Neuronal stem cell (in vitro differentiated cells): ENCODE measurements around the gene FBXL7.

ENCODE experiments used
- DNase-seq: peaks from one replicate; pipeline ENCODE4 v3.0.0-alpha.2; 2013; ENCODE audit warnings: low spot score
- H2AFZ ChIP-seq: one replicate; pipeline ENCODE4 v1.6.1; 2013; ENCODE audit warnings: mild to moderate bottlenecking, low read length, inconsistent platforms
- H2AK5ac ChIP-seq: 2 replicates; pipeline ENCODE4 v1.6.1; 2013; ENCODE audit warnings: low read depth, mild to moderate bottlenecking, inconsistent platforms, low read length, moderate library complexity, mixed read lengths
- H2BK120ac ChIP-seq: 2 replicates; pipeline ENCODE4 v1.6.1; 2013; ENCODE audit warnings: low read depth, mild to moderate bottlenecking, inconsistent platforms, low read length, moderate library complexity, mixed read lengths
- H2BK12ac ChIP-seq: one replicate; pipeline ENCODE4 v1.6.1; 2013; ENCODE audit warnings: low read length, inconsistent platforms
- H2BK15ac ChIP-seq: 2 replicates; pipeline ENCODE4 v1.6.1; 2013; ENCODE audit warnings: mild to moderate bottlenecking, low read length, inconsistent platforms, mixed read lengths
- H2BK5ac ChIP-seq: one replicate; pipeline ENCODE4 v1.6.1; 2013; ENCODE audit warnings: inconsistent platforms, mild to moderate bottlenecking, low read length, moderate library complexity
- H3K14ac ChIP-seq: one replicate; pipeline ENCODE4 v1.6.1; 2013; ENCODE audit warnings: low read length, inconsistent platforms
- H3K18ac ChIP-seq: 2 replicates; pipeline ENCODE4 v1.6.1; 2013; ENCODE audit warnings: low read length, inconsistent platforms
- H3K23ac ChIP-seq: 2 replicates; pipeline ENCODE4 v1.6.1; 2013; ENCODE audit warnings: low read depth, mild to moderate bottlenecking, mixed read lengths, low read length, inconsistent platforms; ENCODE audit not compliant: poor library complexity
- H3K27ac ChIP-seq: replicated peaks from 3 replicates; pipeline ENCODE4 v1.5.1; 2013; ENCODE audit warnings: low read length, inconsistent platforms
- H3K27me3 ChIP-seq, 3 experiments: 2 replicates each; pipeline ENCODE4 v1.6.1; 2013; ENCODE audit warnings: low read length in 3 of 3, mild to moderate bottlenecking in 2 of 3, inconsistent platforms in 1 of 3, low read depth in 1 of 3, mixed read lengths in 1 of 3, moderate library complexity in 1 of 3; ENCODE audit not compliant: control insufficient read depth in 3 of 3, insufficient read depth in 3 of 3
- H3K36me3 ChIP-seq, 2 donors: replicated peaks in 1 of 2; 2 replicates each; pipeline ENCODE4 v1.6.1; 2013; ENCODE audit warnings: low read length in 2 of 2; ENCODE audit not compliant: control insufficient read depth in 2 of 2, insufficient read depth in 2 of 2
- H3K4ac ChIP-seq: 2 replicates; pipeline ENCODE4 v1.6.1; 2013; ENCODE audit warnings: inconsistent platforms, mild to moderate bottlenecking, low read length, moderate library complexity
- H3K4me1 ChIP-seq, 2 donors: 1 replicate in 1 of 2; 2 replicates in 1 of 2; pipeline ENCODE4 v1.6.1; 2013; ENCODE audit warnings: low read length in 2 of 2, low read depth in 1 of 2; ENCODE audit not compliant: control insufficient read depth in 2 of 2, insufficient read depth in 1 of 2
- H3K4me2 ChIP-seq: one replicate; pipeline ENCODE4 v1.6.1; 2013; ENCODE audit warnings: mild to moderate bottlenecking, low read length, inconsistent platforms; ENCODE audit not compliant: insufficient read depth, poor library complexity, severe bottlenecking
- H3K4me3 ChIP-seq, 2 donors: 2 replicates each; pipeline ENCODE4 v1.5.1; 2013; ENCODE audit warnings: low read length in 2 of 2, mild to moderate bottlenecking in 2 of 2, inconsistent platforms in 1 of 2, moderate library complexity in 1 of 2
- H3K79me1 ChIP-seq: one replicate; pipeline ENCODE4 v1.6.1; 2013; ENCODE audit warnings: low read depth, mild to moderate bottlenecking, inconsistent platforms, low read length, moderate library complexity
- H3K9ac ChIP-seq: one replicate; pipeline ENCODE4 v1.6.1; 2013; ENCODE audit warnings: mild to moderate bottlenecking, low read depth, low read length, inconsistent platforms; ENCODE audit not compliant: poor library complexity
- H3K9me3 ChIP-seq, 2 donors: replicated peaks in 1 of 2; 2 replicates each; pipeline versions ENCODE3 to v1.6.1; 2013; ENCODE audit warnings: low read length in 2 of 2, mild to moderate bottlenecking in 2 of 2, inconsistent platforms in 1 of 2, low read depth in 1 of 2, mixed read lengths in 1 of 2, moderate library complexity in 1 of 2; ENCODE audit not compliant: control insufficient read depth in 2 of 2, insufficient read depth in 1 of 2
- H4K8ac ChIP-seq: one replicate; pipeline ENCODE4 v1.6.1; 2013; ENCODE audit warnings: low read depth, mild to moderate bottlenecking, inconsistent platforms, low read length, moderate library complexity
- H4K91ac ChIP-seq: one replicate; pipeline ENCODE4 v1.6.1; 2013; ENCODE audit warnings: low read length, low read depth, mild to moderate bottlenecking, inconsistent platforms; ENCODE audit not compliant: poor library complexity
- WGBS, 2 donors: extraction: QIAGEN DNeasy Blood & Tissue Kit; methylation state at CpG; one replicate each; pipeline ENCODE4 v1.1.7; 2013; ENCODE audit warnings: missing lambda C conversion rate in 2 of 2, mixed read lengths in 1 of 2; ENCODE audit not compliant: insufficient read length in 2 of 2, insufficient replicate concordance in 1 of 2; ENCODE audit errors: extremely low coverage in 2 of 2; 5-methylcytosine and 5-hydroxymethylcytosine counted together

The FBXL7 gene

DNA sequence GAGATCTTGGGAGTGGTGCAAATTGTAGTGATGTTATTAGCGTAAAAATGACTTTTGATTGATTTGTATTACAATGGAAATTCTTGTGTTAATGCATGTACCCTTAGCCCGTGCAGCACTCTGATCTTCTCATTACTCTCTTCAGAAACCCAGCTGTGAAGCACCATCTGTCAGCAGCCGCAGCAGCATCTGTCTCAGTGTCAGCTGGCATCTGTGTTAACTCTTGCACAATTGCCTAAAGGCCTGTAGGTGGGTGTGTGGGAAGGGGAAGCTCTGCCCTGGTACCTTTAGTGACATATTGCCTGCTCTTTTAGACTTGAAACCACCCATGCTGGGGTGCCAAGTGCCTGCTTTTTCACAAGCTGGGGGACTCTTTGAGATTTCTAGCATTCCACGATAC lies 101.3 kb downstream of the FBXL7 start:
- Histone ChIP-seq H4K91ac (no peak overlapping the region), H2AK5ac (no peak overlapping the region), H2AFZ (no peak overlapping the region), H2BK15ac (no peak overlapping the region), H3K14ac (no peak overlapping the region), H2BK5ac (no peak overlapping the region), H3K4me2 (no peak overlapping the region), H3K27ac (no peak overlapping the region), H2BK12ac (no peak overlapping the region), H3K4me1 (peaks cover 0 to 8% of the 10 kb centered on the region in 2 donors), H3K36me3 (peaks cover 0 to 2% of the 10 kb centered on the region in 2 donors), H3K23ac (no peak overlapping the region), H3K79me1 (no peaks in the 10 kb centered on the region), H3K4me3 (no peak overlapping the region), H2BK120ac (no peak overlapping the region), H3K4ac (no peak overlapping the region), H3K9me3 (no peaks in the 10 kb centered on the region), H4K8ac (no peak overlapping the region), H3K27me3 (no peaks in the 10 kb centered on the region), H3K9ac (no peak overlapping the region), H3K18ac (no peak overlapping the region)
- no CpG with 5 or more reads among the region's 4 CpGs for WGBS, 2 donors
- no peak for DNase-seq

DNA sequence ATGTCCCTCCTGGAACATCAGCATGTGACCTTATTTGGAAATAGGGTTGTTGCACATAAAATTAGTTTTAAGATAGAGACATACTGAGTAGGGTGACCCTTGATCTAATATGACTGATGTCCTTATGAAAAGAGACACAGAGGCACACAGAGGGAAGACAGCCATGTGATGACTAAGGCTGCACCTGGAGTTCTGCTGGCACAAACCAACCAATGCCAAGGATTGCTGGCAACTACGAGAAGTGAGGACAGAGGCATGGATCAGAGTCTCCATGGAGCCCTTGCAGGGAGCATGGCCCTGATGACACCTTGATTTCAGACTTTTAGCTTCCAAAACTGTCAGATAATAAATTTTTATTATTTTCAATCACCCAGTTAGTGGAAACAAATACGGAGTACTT lies 101.9 kb downstream of the FBXL7 start:
- no CpG with 5 or more reads among the region's 2 CpGs for WGBS, 2 donors

DNA sequence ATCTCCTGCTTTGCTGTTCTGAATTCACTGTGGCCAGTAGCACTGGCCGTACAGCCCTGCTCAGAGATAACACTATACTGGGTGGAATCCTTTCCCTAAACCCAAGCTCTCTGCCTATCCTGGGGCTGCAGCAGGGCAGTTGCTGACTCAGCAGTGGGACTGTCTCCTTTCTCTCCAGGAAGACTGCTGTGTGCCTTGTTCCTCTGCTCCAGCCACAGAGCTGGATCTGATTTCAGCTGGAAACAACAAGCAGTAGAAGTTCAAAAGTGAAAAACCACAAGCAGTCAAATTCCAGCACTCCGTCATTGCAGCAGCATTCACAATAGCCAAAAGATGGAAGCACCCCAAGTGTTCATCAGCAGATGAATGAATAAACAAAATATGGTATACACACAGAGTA lies 105.0 kb downstream of the FBXL7 start:
- Histone ChIP-seq H4K8ac (peak overlapping the region; percentile 7), H3K27me3 (no peaks in the 10 kb centered on the region), H3K4ac (no peak overlapping the region), H3K18ac (no peak overlapping the region), H4K91ac (no peak overlapping the region), H3K9ac (no peak overlapping the region), H2BK15ac (no peak overlapping the region), H3K36me3 (peaks cover 0 to 2% of the 10 kb centered on the region in 2 donors), H3K4me2 (no peak overlapping the region), H2AK5ac (no peak overlapping the region), H3K14ac (no peak overlapping the region), H3K27ac (no peak overlapping the region), H3K23ac (no peak overlapping the region), H3K9me3 (no peaks in the 10 kb centered on the region), H2BK120ac (no peak overlapping the region), H2BK12ac (no peak overlapping the region), H3K4me3 (no peak overlapping the region), H2BK5ac (no peak overlapping the region), H2AFZ (no peak overlapping the region), H3K79me1 (no peaks in the 10 kb centered on the region), H3K4me1 (peaks cover 0 to 10% of the 10 kb centered on the region in 2 donors)
- no CpG with 5 or more reads among the region's 2 CpGs for WGBS, 2 donors
- no peak for DNase-seq

More for the DNA sequence above, 101.9 kb downstream of the FBXL7 start:
- H3K4me2 ChIP-seq, result no peak overlapping the region
- no peak overlapping the region for H3K18ac ChIP-seq
- no peak overlapping the region for H2BK120ac ChIP-seq
- no peak overlapping the region for H2BK12ac ChIP-seq
- no peak overlapping the region for H4K8ac ChIP-seq
- no peak overlapping the region for H4K91ac ChIP-seq
- no peak overlapping the region for H3K4ac ChIP-seq
- no peak overlapping the region for H2AFZ ChIP-seq
- no peak overlapping the region for H3K27ac ChIP-seq
- H3K27me3 ChIP-seq, result no peaks in the 10 kb centered on the region
- H2BK15ac ChIP-seq, result no peak overlapping the region
- H3K4me1 ChIP-seq, result peaks cover 0 to 8% of the 10 kb centered on the region in 2 donors
- no peak overlapping the region for H3K9ac ChIP-seq
- H3K79me1 ChIP-seq, result no peaks in the 10 kb centered on the region
- H3K23ac ChIP-seq, result no peak overlapping the region
- DNase-seq, result no peak
- H3K9me3 ChIP-seq, result no peaks in the 10 kb centered on the region
- H3K36me3 ChIP-seq, result peaks cover 0 to 2% of the 10 kb centered on the region in 2 donors
- H3K4me3 ChIP-seq, result no peak overlapping the region
- H3K14ac ChIP-seq, result no peak overlapping the region
- H2BK5ac ChIP-seq, result no peak overlapping the region
- H2AK5ac ChIP-seq, result no peak overlapping the region

DNA sequence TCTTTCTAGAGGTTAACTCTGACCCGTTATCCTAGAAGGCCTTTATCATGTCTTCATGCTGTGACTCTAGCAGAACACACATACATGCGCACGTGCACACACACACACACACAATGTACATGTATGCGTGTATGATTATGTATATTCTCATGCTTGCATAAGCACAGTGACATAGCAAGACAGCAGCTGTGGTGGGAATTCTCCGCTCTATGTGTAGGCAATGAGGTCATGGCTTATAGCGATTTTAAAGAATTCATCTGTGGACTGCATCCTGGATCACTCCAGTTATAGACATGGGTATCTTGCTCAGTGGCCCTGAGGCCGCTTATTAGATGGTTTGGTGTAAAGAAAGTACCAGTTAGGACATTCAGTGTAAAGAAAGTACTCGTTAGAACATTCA lies 106.2 kb downstream of the FBXL7 start:
- Histone ChIP-seq H3K27ac (peak overlapping the region; percentile 46), H4K91ac (no peak overlapping the region), H2BK120ac (no peak overlapping the region), H3K4ac (no peak overlapping the region), H3K4me1 (peaks cover 0 to 10% of the 10 kb centered on the region in 2 donors), H3K4me2 (no peak overlapping the region), H2BK12ac (no peak overlapping the region), H3K23ac (no peak overlapping the region), H2AFZ (no peak overlapping the region), H3K14ac (no peak overlapping the region), H2AK5ac (no peak overlapping the region), H3K9ac (no peak overlapping the region), H3K4me3 (no peak overlapping the region), H2BK5ac (no peak overlapping the region), H3K36me3 (peaks cover 0 to 2% of the 10 kb centered on the region in 2 donors), H3K79me1 (no peaks in the 10 kb centered on the region), H3K18ac (no peak overlapping the region), H3K9me3 (no peaks in the 10 kb centered on the region), H3K27me3 (no peaks in the 10 kb centered on the region), H4K8ac (no peak overlapping the region), H2BK15ac (no peak overlapping the region)
- WGBS, 2 donors, result no CpG with 5 or more reads among the region's 8 CpGs
- no peak for DNase-seq
